Skeletal muscle cell (primary cell): Measurements from ENCODE around the gene NEGR1.

Experiments
- DNase-seq: peaks from one replicate; pipeline ENCODE4 v3.0.0-alpha.2; 2010; ENCODE audit warnings: low read depth
- H3K4me3 ChIP-seq: 2 replicates; pipeline ENCODE4 v1.5.1; 2011; ENCODE audit warnings: low read depth, mild to moderate bottlenecking, control low read depth, low read length, moderate library complexity

Gene NEGR1

GRCh38 chr1:71987181-71987580, 295.2 kb downstream of the NEGR1 start:
- no peak overlapping the region for H3K4me3 ChIP-seq
- DNase-seq = no peak

DNA sequence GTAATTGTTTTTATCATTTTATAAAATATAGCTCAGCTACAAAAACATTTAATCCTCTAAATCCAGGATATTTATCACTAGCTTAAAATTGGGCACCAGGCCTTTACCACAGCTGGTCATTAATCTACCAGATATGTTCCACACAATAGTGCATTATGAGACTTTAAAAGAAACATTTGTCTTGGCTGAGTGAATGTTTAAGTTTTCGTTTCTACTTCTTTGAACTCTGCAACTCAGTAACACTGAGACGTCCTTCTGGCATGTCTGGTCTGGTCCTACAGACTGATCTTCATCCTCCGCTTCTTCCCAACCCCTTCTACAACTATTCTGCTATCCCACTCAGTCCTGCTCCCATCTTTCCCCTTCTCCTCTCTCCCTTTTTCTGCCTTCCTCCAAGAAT, 296.2 kb downstream of the NEGR1 start:
- no peak for DNase-seq
- no peak overlapping the region for H3K4me3 ChIP-seq

DNA sequence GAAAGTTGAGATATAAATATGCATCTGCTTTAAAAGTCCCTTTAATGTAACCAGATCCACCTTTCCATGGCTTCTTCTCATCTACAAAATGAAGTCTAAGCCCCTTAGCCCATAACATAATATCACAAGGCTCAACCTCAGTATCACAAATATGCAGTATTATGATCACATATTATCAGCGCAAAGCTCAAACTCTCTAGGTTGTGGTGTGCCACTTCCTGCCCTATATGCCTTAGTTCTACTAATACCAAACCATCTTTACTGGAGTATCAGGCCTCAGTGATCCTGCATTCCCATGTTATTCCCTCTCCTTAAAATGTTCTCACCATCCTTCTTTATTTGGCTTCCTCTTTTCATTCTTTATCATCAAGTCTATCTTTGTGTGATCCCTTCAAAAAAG, 301.8 kb downstream of the NEGR1 start:
- DNase-seq = no peak
- H3K4me3 ChIP-seq = no peak overlapping the region

DNA sequence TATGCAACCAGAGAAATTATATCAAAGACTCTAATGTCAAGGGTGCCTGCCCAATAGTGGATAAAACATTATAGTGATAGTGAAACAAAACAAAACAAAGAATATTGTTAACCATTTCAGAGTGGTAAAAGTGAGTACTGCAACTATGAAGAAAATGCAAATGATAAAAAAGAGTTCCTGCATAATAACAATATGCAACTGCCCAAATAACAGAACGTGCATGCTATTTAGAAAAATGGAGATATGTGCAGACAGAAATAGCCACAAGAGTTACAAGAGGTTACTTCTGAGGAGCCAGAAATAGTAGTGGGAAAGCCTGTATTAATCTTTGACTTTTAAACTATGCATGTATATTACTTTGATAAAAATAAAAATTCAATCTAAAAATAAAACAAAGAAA, 302.5 kb downstream of the NEGR1 start:
- no peak overlapping the region for H3K4me3 ChIP-seq
- DNase-seq = no peak

GRCh38 chr1:71967670-71968069, 314.7 kb downstream of the NEGR1 start:
- H3K4me3 ChIP-seq = no peak overlapping the region
- no peak for DNase-seq

DNA sequence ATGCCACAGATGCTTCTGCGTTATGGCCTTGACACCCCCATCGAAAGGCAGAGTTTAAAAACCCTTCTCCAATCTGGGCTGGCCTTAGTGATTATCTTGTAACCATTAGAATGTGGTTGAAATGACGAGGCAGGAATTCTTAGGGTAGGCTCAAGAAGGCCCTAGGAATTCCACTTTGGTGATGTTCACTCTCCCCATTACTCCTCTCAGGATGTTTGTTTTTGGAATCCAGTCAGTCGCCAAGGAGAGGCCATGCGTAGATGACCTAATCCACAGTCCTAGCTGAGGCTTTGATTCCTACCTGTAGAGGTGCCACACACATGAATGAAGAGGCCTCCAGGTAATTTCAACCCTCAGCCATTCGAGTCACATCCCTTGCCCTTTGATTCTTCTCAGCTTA, 318.2 kb downstream of the NEGR1 start:
- DNase-seq = no peak
- no peak overlapping the region for H3K4me3 ChIP-seq

DNA sequence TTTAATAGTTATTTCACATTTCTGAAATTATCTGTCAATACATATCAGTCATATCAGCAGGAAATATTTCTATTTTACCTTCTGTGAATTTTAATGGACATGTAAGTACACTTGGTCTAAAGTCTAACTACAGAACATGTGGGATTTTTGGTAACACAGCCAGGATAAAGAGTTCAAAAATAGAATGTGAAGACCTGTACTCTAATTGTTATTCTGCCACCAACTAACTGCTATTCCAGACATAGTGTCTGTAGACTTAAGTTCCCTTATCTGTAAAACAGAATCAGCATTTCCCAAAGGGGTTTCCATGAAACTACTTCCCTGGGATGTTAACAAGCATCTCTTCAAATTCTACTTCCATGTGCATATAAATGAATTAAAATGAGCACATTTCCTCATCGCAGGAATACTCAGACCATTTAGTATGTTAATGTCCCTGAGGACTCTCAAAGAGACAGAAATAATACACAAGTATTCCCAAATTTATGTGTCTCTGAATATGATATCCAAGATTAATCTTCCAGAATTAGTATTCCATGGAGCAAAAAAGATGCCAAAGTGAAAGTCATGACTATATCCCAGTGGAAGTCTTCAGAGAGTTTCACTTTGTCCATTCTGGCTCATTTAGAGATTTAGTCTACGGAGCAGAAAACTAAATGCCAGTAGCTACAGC, 325.6 kb downstream of the NEGR1 start:
- DNase-seq = no peak
- no peak overlapping the region for H3K4me3 ChIP-seq

- DNase-seq = no peak
- H3K4me3 ChIP-seq = no peak overlapping the region
These were observed 331.8 kb downstream of the NEGR1 start for GRCh38 chr1:71950579-71950978.

DNA sequence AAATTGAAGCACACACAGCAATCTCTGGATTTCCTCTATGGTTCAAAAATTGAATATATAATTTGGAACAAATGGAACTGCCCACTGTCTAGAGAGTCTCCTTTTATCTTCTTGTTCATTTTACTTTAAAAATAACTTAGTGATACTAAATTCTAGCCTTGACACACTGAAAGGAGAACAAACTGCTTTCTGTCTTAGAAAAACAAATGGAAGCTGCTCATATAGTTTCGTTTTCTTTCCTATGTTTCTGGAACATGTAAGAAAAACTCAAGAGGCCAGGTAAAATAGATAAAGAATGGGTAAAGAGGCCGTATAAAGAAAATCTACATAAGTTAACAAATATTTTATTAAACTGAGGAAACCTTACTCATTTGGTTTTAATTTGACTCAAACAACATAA, 332.7 kb downstream of the NEGR1 start:
- H3K4me3 ChIP-seq = no peak overlapping the region

DNA sequence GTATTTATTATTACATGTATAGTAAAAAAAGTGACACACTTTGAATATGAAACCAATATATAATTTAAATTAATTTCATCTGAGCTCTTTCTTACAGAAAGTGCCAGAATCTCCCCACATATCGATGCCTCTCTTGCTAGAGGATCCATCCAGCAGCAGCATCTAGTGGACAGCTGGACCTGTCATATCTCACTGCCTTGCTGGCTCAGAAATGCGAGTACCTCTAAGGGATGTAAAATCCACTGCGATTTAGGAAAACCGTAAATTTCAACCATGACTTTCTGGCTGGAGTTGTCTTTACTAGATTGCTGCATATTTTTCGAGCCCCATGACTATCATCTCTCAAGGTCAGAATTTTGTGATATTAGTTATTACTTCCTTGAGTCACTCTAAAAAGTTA, 333.8 kb downstream of the NEGR1 start:
- no peak overlapping the region for H3K4me3 ChIP-seq
- DNase-seq = no peak

More for the DNA sequence above, 332.7 kb downstream of the NEGR1 start:
- DNase-seq = no peak

DNA sequence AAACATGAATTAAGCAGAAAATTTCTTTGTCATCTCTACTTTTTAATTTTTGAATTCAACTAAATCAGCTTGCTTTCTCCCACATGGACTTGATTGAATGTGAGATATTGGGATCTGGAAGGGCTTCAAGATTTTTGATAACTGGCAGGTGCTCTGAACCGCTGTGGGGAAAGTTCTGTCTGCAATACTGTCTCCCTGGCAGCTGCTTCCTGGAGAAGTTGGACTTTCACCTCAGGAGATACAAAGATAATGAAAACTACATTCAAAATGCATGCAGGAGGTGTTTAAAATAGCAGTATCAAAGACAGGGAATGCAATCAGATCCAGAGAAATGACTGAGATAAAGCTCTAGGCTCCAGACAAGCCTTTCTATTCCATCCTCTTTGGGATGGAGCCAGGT, 338.3 kb downstream of the NEGR1 start:
- H3K4me3 ChIP-seq = no peak overlapping the region
- no peak for DNase-seq

DNA sequence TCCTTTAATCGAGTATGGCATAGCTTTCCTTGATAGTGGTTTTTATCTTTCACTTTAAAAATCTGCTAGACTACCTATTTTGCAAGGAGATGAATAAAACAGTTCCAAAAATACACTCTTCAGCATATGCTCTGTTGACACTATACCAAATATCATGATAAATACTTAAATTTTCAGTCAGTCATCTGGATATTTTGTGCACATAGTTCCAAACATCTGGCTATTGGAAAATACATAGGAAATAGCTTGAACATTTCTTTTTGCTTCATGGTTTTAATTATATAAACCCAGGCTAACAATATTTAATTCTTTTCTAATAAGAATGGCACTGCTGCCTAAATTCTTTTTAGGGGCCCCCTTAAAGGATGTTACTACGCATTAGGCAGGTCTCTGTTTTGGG, 342.1 kb downstream of the NEGR1 start:
- DNase-seq = no peak
- no peak overlapping the region for H3K4me3 ChIP-seq

- H3K4me3 ChIP-seq = no peak overlapping the region
- DNase-seq = no peak
These were observed 351.8 kb downstream of the NEGR1 start for GRCh38 chr1:71930511-71930910.

DNA sequence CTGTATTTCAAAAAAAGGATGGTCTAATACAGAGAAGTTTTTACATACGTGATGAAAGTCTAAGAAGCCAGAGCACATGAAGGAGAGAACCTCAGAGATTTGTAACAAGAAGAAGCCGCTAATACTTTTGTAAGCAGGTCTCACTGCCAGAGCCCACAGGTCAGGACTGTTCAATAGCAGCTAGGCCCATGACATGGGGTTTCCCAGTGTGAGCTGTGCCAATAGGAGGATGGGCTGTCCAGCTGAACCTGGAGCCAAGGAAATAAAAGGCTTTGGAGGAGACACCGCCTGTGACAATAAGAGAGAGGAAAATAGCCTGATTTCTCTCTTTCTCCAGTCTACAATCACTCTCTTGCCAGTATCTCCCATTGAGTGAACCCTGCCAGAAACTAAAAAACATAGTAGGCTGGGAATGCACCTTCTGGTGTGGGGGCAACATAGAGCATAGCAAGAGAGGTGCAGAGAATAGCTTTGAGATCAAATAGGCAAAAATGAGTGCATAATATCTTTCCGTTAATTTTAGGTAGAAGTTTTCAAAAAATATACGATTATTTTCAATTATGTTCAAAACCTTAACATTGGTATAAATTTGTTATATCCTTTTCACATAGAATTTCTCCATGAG, 360.3 kb downstream of the NEGR1 start:
- no peak overlapping the region for H3K4me3 ChIP-seq
- no peak for DNase-seq

GRCh38 chr1:71921204-71921603, 361.1 kb downstream of the NEGR1 start:
- H3K4me3 ChIP-seq = no peak overlapping the region
- DNase-seq = no peak

GRCh38 chr1:71920556-71920955, 361.8 kb downstream of the NEGR1 start:
- no peak overlapping the region for H3K4me3 ChIP-seq
- DNase-seq = no peak

GRCh38 chr1:71919811-71920509, 362.4 kb downstream of the NEGR1 start:
- no peak for DNase-seq
- H3K4me3 ChIP-seq = no peak overlapping the region

- DNase-seq = no peak
- H3K4me3 ChIP-seq = no peak overlapping the region
These were observed 363.7 kb downstream of the NEGR1 start for GRCh38 chr1:71918630-71919029.

DNA sequence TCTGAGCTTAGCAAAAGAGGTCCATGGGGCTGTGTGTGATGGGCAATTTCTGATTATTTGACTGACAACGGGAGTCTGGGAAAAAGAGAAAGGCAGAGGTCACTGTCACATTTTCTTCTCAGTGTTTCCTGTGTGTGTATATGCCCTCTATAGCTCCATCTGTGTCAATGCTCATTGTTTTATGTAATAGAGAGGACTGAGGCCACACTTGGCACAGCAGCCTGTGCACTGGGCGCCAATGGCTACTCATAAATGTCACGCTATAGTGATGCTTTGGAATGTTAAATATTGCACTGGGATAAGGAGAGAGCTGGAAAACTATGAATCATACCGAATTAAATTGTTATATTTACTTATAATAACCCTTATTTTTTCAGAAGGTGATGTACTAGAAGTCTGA, 365.4 kb downstream of the NEGR1 start:
- no peak overlapping the region for H3K4me3 ChIP-seq
- DNase-seq = no peak

DNA sequence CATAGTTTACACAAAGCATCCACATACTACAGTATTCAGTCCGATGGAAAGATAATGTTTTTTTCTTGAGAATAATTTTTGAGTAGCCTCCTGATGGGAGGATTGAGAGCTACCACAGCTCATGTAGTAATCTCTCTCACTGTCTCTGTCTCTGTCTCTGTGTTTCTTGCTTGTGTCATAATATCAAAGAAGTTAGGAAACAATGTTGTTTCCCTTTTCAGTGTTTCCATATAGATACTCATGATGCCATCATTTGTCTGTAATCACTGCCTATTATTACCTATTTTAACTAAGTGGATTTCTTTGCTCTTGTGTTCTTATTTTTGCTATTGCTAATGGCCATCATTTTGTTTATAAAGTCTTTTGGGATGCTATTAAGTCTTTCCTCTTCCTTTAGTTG, 367.7 kb downstream of the NEGR1 start:
- no peak overlapping the region for H3K4me3 ChIP-seq
- DNase-seq = no peak

DNA sequence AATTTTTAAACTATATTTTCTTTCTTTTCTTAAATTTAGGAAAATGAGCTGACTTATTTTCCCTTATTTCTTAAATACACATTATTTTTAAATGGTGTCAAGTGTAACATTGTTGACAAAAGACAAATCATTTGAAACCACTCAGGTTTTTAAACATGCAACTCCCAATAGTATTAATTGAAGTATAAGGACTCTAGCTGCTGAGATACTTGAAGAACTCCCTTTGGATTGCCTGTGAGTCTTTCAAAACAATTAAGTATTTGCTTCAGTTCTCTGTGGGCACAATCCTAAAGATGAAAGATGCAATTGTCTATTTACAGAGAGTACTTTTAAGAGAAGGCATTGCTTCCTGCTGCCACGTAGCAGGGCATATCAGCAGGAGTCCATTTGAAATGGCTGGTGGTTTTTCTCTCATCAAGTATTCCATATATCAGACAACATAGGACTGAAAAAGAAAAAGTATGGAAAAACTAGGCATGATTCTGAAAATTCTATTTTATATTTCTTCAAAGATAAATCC, 373.4 kb downstream of the NEGR1 start:
- no peak for DNase-seq
- no peak overlapping the region for H3K4me3 ChIP-seq
